Neural cell (in vitro differentiated cells): Measurements from ENCODE around the gene CSH2.

Experiments used
- CTCF ChIP-seq: fragments of 450-650 bp; IDR thresholded peaks from 2 replicates; pipeline ENCODE4 v1.5.1; 2014; ENCODE audit warnings: antibody characterized with exemption, mild to moderate bottlenecking, moderate library complexity; ENCODE audit not compliant: poor library complexity, severe bottlenecking
- EZH2 ChIP-seq: fragments of 200-600, 300-800 bp; shearing (Covaris generic), sonication (generic); IDR thresholded peaks from 2 replicates; pipeline ENCODE4 v1.6.1; 2014; ENCODE audit warnings: antibody characterized with exemption, low read length, borderline replicate concordance, mild to moderate bottlenecking; ENCODE audit not compliant: insufficient read depth, poor library complexity, severe bottlenecking
- MXI1 ChIP-seq: fragments of 450-650 bp; conservative IDR thresholded peaks from 2 replicates; pipeline ENCODE4 v1.6.1; 2014; ENCODE audit warnings: antibody characterized with exemption, mild to moderate bottlenecking; ENCODE audit not compliant: poor library complexity, severe bottlenecking
- POLR2AphosphoS5 ChIP-seq: IDR thresholded peaks from 2 replicates; pipeline ENCODE4 v1.6.1; 2012
- RAD21 ChIP-seq: fragments of 450-650 bp; conservative IDR thresholded peaks from 2 replicates; pipeline ENCODE4 v1.6.1; 2014; ENCODE audit warnings: antibody characterized with exemption, mild to moderate bottlenecking, moderate library complexity
- REST ChIP-seq: IDR thresholded peaks from 2 replicates; pipeline ENCODE4 v1.6.1; 2012; ENCODE audit warnings: borderline replicate concordance
- SMC3 ChIP-seq: fragments of 450-650 bp; conservative IDR thresholded peaks from 2 replicates; pipeline ENCODE4 v1.6.1; 2014; ENCODE audit warnings: antibody characterized with exemption, mild to moderate bottlenecking, moderate library complexity; ENCODE audit not compliant: poor library complexity

- TF ChIP-seq SMC3 (peak; percentile 54), CTCF (peak; percentile 62), EZH2 (no peak), POLR2AphosphoS5 (no peak), RAD21 (peak; percentile 43), REST (no peak), MXI1 (no peak)
Observed at GRCh38 chr17:63911657-63912100, 38.2 kb upstream of the CSH2 start.
